ENCODE measurements around the gene LRRC15. TPM values are rescaled to one million over a fixed set of nuclear protein-coding genes. Genes with fewer than 3 reads are reported as not detected.

LRRC15 gene
- total RNA-seq, 1 donor from 2014 or later: 0.16 TPM

GRCh38 chr3:194368918-194369317 lies 625 bp downstream of the LRRC15 start:
- ATAC-seq (ENCODE audit: poor library complexity) (no peak), DNase-seq (no peak)
- intact Hi-C loops (cut with DNase I): no loop called here

GRCh38 chr3:194367992-194368841 lies 1.3 kb downstream of the LRRC15 start:
- DNase-seq (no peak), ATAC-seq (ENCODE audit: poor library complexity) (no peak)
- intact Hi-C loops (cut with DNase I): no loop called here

GRCh38 chr3:194365978-194366490 lies 3.5 kb downstream of the LRRC15 start:
- intact Hi-C loops (cut with DNase I): no loop called here

GRCh38 chr3:194365526-194365925 lies 4.0 kb downstream of the LRRC15 start:
- intact Hi-C loops (cut with DNase I): no loop called here
- no peak for DNase-seq
- ATAC-seq (ENCODE audit: poor library complexity): no peak

More at GRCh38 chr3:194365978-194366490, 3.5 kb downstream of the LRRC15 start:
- no peak for ATAC-seq (ENCODE audit: poor library complexity)
- DNase-seq: no peak

- intact Hi-C loops (cut with DNase I): no loop called here
- DNase-seq (peak; percentile 58), ATAC-seq (ENCODE audit: poor library complexity) (peak; percentile 39)
These were observed 4.7 kb downstream of the LRRC15 start for GRCh38 chr3:194364652-194365434.

GRCh38 chr3:194364314-194364651 lies 5.3 kb downstream of the LRRC15 start:
- DNase-seq (no peak), ATAC-seq (ENCODE audit: poor library complexity) (no peak)
- intact Hi-C loops (cut with DNase I): no loop called here

GRCh38 chr3:194360568-194360967 lies 9.0 kb downstream of the LRRC15 start:
- intact Hi-C loops (cut with DNase I): no loop called here
- DNase-seq: no peak
- ATAC-seq (ENCODE audit: poor library complexity): no peak

GRCh38 chr3:194357681-194358080 lies 11.9 kb downstream of the LRRC15 start:
- intact Hi-C loops (cut with DNase I): no loop called here
- no peak for ATAC-seq (ENCODE audit: poor library complexity)
- DNase-seq: no peak

- intact Hi-C loops (cut with DNase I): no loop called here
- no peak for ATAC-seq (ENCODE audit: poor library complexity)
- DNase-seq: no peak
These were observed 14.2 kb downstream of the LRRC15 start for GRCh38 chr3:194355379-194355778.

- no peak for ATAC-seq (ENCODE audit: poor library complexity)
- intact Hi-C loops (cut with DNase I): no loop called here
- no peak for DNase-seq
These were observed 15.2 kb downstream of the LRRC15 start for GRCh38 chr3:194354315-194354714.

GRCh38 chr3:194352667-194353246 lies 16.8 kb downstream of the LRRC15 start:
- no peak for DNase-seq
- ATAC-seq (ENCODE audit: poor library complexity): no peak
- intact Hi-C loops (cut with DNase I): no loop called here

- no peak for DNase-seq
- intact Hi-C loops (cut with DNase I): no loop called here
- no peak for ATAC-seq (ENCODE audit: poor library complexity)
These were observed 17.5 kb downstream of the LRRC15 start for GRCh38 chr3:194351952-194352536.

GRCh38 chr3:194351080-194351672 lies 18.4 kb downstream of the LRRC15 start, which contains the start of gene CPN2:
TSS of gene CPN2 (minus strand) at chr3:194351328. CDS start at chr3:194342702, 8,626 bp downstream.
- peak; percentile 45 for ATAC-seq (ENCODE audit: poor library complexity)
- DNase-seq: no peak
- intact Hi-C loops (cut with DNase I): no loop called here

GRCh38 chr3:194350726-194351071 lies 18.8 kb downstream of the LRRC15 start:
- intact Hi-C loops (cut with DNase I): no loop called here
- ATAC-seq (ENCODE audit: poor library complexity) (no peak), DNase-seq (no peak)

- DNase-seq (no peak), ATAC-seq (ENCODE audit: poor library complexity) (no peak)
- intact Hi-C loops (cut with DNase I): no loop called here
These were observed 21.2 kb downstream of the LRRC15 start for GRCh38 chr3:194348354-194348753.

- ATAC-seq (ENCODE audit: poor library complexity): no peak
- intact Hi-C loops (cut with DNase I): no loop called here
These were observed 22.9 kb downstream of the LRRC15 start for GRCh38 chr3:194346621-194347020.

GRCh38 chr3:194346035-194346434 lies 23.5 kb downstream of the LRRC15 start:
- DNase-seq (no peak), ATAC-seq (ENCODE audit: poor library complexity) (no peak)
- intact Hi-C loops (cut with DNase I): no loop called here

More at GRCh38 chr3:194346621-194347020, 22.9 kb downstream of the LRRC15 start:
- no peak for DNase-seq

- ATAC-seq (ENCODE audit: poor library complexity) (peak; percentile 74), DNase-seq (peak; percentile 85)
- intact Hi-C loops (cut with DNase I): no loop called here
These were observed 25.5 kb downstream of the LRRC15 start for GRCh38 chr3:194344012-194344411.

- DNase-seq (no peak), ATAC-seq (ENCODE audit: poor library complexity) (no peak)
- intact Hi-C loops (cut with DNase I): no loop called here
These were observed 26.0 kb downstream of the LRRC15 start for GRCh38 chr3:194343561-194343893.

All from Right ventricle myocardium superior (tissue), 1 donor.